Measurements from ENCODE around the gene GPR107.

DNA sequence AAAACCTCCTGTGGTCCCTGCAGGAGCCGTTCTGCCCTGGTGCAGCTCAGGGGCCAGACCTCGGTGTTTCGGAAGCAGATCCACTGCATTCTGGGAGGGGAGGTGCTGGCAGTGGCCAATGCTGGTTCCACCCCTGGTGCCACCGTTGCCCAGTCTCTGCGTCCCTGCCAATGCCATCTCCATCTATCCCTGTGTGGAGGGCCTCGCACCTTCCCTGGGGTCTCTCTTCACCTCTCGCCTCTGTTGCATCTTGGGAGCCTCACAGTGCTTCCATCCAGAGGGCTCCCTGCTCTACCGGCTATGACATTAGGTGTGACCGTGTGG is 133.8 kb downstream of the GPR107 start:
- TF ChIP-seq CTCF (IDR thresholded peaks at IDR 0.05) (no peak), POLR2A (IDR thresholded peaks at IDR 0.05) (no peak)

Data from right lobe of liver (tissue), 4 donors.